ENCODE results near the gene PCDHA13. TPM values are rescaled to one million over a fixed set of nuclear protein-coding genes. Genes with fewer than 3 reads are reported as not detected.

The PCDHA13 gene
- total RNA-seq, 1 experiment from 2014 or later: not detected

DNA sequence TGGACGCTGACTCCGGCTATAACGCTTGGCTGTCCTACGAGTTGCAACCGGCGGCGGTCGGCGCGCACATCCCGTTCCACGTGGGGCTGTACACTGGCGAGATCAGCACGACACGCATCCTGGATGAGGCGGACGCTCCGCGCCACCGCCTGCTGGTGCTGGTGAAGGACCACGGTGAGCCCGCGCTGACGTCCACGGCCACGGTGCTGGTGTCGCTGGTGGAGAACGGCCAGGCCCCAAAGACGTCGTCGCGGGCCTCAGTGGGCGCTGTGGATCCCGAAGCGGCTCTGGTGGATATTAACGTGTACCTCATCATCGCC lies 4.7 kb upstream of the PCDHA13 start (continued):
- TF ChIP-seq CEBPB (IDR thresholded peaks at IDR 0.05; ENCODE audit: low read depth): no peak
- TF ChIP-seq REST (IDR thresholded peaks at IDR 0.05; ENCODE audit: low read depth): no peak
- TF ChIP-seq, protein P1, sequence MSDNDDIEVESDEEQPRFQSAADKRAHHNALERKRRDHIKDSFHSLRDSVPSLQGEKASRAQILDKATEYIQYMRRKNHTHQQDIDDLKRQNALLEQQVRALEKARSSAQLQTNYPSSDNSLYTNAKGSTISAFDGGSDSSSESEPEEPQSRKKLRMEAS (IDR thresholded peaks at IDR 0.05): no peak
- no peak for TF ChIP-seq POLR2AphosphoS5 (IDR thresholded peaks at IDR 0.05; ENCODE audit: low read depth, low read length)
- TF ChIP-seq FOSL1 (IDR thresholded peaks at IDR 0.05; ENCODE audit: low read depth): no peak
- TF ChIP-seq YY1 (IDR thresholded peaks at IDR 0.05; ENCODE audit: extremely low read depth, insufficient replicate concordance, low read depth, low read length): no peak

- Histone ChIP-seq H3K4me2 (ENCODE audit: low read length) (no peak overlapping the region), H3K9ac (ENCODE audit: low read length) (no peak overlapping the region), H3K4me3 (replicated peaks in 1 of 2; ENCODE audit: low read depth in 1 of 2, low read length in 2 of 2) (no peak overlapping the region), H3K27ac (ENCODE audit: low read depth, low read length) (no peak overlapping the region), H3K79me2 (ENCODE audit: insufficient read depth, low read length) (no peaks in the 10 kb centered on the region), H3K27me3 (ENCODE audit: insufficient read depth, low read length) (no peaks in the 10 kb centered on the region), H3K9me2 (ENCODE audit: insufficient read depth) (no peaks in the 10 kb centered on the region; the same call in 1 of the 2 replicates), H3K9me3 (ENCODE audit: control insufficient read depth in 1 of 2, insufficient read depth in 1 of 2, low read depth in 1 of 2, low read length in 2 of 2) (no peaks in the 10 kb centered on the region), H3K36me3 (ENCODE audit: control insufficient read depth in 1 of 2, insufficient read depth in 2 of 2, low read length in 2 of 2) (no peaks in the 10 kb centered on the region), H2AFZ (ENCODE audit: low read depth, low read length, poor library complexity, severe bottlenecking) (no peak overlapping the region), H4K20me1 (ENCODE audit: insufficient read depth) (no peaks in the 10 kb centered on the region), H3K4me1 (ENCODE audit: control insufficient read depth in 1 of 2, insufficient read depth in 2 of 2, low read length in 2 of 2) (no peaks in the 10 kb centered on the region)
- ATAC-seq (peak; percentile 69), DNase-seq (ENCODE audit: low read depth, low spot score) (peak; percentile 46)
- ChIA-PET POLR2A (interaction anchor here (2.1 kb wide), 1 partner anchor 158 kb away, joined by 4 read pairs; no protein-coding TSS in a partner anchor), RAD21 (ENCODE audit: low non-redundant PET in 1 of 2, low total read pairs in 2 of 2, uncharacterized antibody in 2 of 2, unreplicated experiment in 2 of 2) (interaction anchor here (0.9 to 1.6 kb wide), 3 partner anchors 157 to 159 kb away, joined by 3 to 8 read pairs (median 3); no protein-coding TSS in a partner anchor), CTCF (interaction anchor here (1.4 kb wide), 1 partner anchor 157 kb away, joined by 3 read pairs; no protein-coding TSS in a partner anchor)
- TF ChIP-seq RAD21 (IDR thresholded peaks at IDR 0.05; ENCODE audit: low read depth) (peak; percentile 89), SRF (IDR thresholded peaks at IDR 0.05; ENCODE audit: low read depth) (no peak)
- TF ChIP-seq, protein P2, sequence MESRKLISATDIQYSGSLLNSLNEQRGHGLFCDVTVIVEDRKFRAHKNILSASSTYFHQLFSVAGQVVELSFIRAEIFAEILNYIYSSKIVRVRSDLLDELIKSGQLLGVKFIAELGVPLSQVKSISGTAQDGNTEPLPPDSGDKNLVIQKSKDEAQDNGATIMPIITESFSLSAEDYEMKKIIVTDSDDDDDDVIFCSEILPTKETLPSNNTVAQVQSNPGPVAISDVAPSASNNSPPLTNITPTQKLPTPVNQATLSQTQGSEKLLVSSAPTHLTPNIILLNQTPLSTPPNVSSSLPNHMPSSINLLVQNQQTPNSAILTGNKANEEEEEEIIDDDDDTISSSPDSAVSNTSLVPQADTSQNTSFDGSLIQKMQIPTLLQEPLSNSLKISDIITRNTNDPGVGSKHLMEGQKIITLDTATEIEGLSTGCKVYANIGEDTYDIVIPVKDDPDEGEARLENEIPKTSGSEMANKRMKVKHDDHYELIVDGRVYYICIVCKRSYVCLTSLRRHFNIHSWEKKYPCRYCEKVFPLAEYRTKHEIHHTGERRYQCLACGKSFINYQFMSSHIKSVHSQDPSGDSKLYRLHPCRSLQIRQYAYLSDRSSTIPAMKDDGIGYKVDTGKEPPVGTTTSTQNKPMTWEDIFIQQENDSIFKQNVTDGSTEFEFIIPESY (IDR thresholded peaks at IDR 0.05; ENCODE audit: extremely low read depth, insufficient replicate concordance, low read length): no peak
- TF ChIP-seq, protein P3, sequence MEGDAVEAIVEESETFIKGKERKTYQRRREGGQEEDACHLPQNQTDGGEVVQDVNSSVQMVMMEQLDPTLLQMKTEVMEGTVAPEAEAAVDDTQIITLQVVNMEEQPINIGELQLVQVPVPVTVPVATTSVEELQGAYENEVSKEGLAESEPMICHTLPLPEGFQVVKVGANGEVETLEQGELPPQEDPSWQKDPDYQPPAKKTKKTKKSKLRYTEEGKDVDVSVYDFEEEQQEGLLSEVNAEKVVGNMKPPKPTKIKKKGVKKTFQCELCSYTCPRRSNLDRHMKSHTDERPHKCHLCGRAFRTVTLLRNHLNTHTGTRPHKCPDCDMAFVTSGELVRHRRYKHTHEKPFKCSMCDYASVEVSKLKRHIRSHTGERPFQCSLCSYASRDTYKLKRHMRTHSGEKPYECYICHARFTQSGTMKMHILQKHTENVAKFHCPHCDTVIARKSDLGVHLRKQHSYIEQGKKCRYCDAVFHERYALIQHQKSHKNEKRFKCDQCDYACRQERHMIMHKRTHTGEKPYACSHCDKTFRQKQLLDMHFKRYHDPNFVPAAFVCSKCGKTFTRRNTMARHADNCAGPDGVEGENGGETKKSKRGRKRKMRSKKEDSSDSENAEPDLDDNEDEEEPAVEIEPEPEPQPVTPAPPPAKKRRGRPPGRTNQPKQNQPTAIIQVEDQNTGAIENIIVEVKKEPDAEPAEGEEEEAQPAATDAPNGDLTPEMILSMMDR (IDR thresholded peaks at IDR 0.05 in 2 of 3, conservative IDR thresholded peaks at IDR 0.05 in 1 of 3; ENCODE audit: borderline replicate concordance in 1 of 3, insufficient read depth in 1 of 3, low read depth in 2 of 3, low read length in 2 of 3): peak; percentile 59 to 75 (median 60)
- BruUV-seq (replicated peaks): no TSS peak
- intact Hi-C loops (cut with micrococcal nuclease): loop anchor here (1.0 kb wide), 1 partner anchor 159 kb away; no protein-coding TSS in a partner anchor
Measured at GRCh38 chr5:140882591-140882899, 621 bp downstream of the PCDHA13 start.

Measured in HCT116 (cell line).